ENCODE data around the gene YDJC.
A peak's percentile ranks its signal among the peaks of the same experiment; 100 is the strongest.
"Not testable (repeated sequence)": the region's sequence is repeated elsewhere in the genome, so short reads cannot be mapped to it uniquely, and the experiment has no call there.

The YDJC gene

GRCh38 chr22:21590809-21591641 lies 38.8 kb downstream of the YDJC start:
- peaks cover 22% of the 10 kb centered on the region for H3K36me3 ChIP-seq (ENCODE audit: control insufficient read depth, insufficient read depth, low read length)
- H3K4me3 ChIP-seq (replicated peaks; ENCODE audit: low read depth, low read length), result no peak overlapping the region
- no peaks in the 10 kb centered on the region for H3K27me3 ChIP-seq (replicated peaks; ENCODE audit: control insufficient read depth, insufficient read depth, low read length)
- DNase-seq (ENCODE audit: extremely low read depth, insufficient read length), result no peak
- no peak for TF ChIP-seq CTCF (IDR thresholded peaks at IDR 0.05; ENCODE audit: insufficient read depth, low read length, poor library complexity, severe bottlenecking)

GRCh38 chr22:21589396-21589795 lies 40.4 kb downstream of the YDJC start:
- peaks cover 15% of the 10 kb centered on the region for H3K36me3 ChIP-seq (ENCODE audit: control insufficient read depth, insufficient read depth, low read length)
- H3K4me3 ChIP-seq (replicated peaks; ENCODE audit: low read depth, low read length), result no peak overlapping the region
- no peak for TF ChIP-seq CTCF (IDR thresholded peaks at IDR 0.05; ENCODE audit: insufficient read depth, low read length, poor library complexity, severe bottlenecking)
- no peak for DNase-seq (ENCODE audit: extremely low read depth, insufficient read length)
- no peaks in the 10 kb centered on the region for H3K27me3 ChIP-seq (replicated peaks; ENCODE audit: control insufficient read depth, insufficient read depth, low read length)

GRCh38 chr22:21587803-21588611 lies 41.8 kb downstream of the YDJC start:
- no peak for TF ChIP-seq CTCF (IDR thresholded peaks at IDR 0.05; ENCODE audit: insufficient read depth, low read length, poor library complexity, severe bottlenecking)
- H3K27me3 ChIP-seq (replicated peaks; ENCODE audit: control insufficient read depth, insufficient read depth, low read length), result no peaks in the 10 kb centered on the region
- H3K4me3 ChIP-seq (replicated peaks; ENCODE audit: low read depth, low read length), result no peak overlapping the region
- peak; percentile 40 for DNase-seq (ENCODE audit: extremely low read depth, insufficient read length)
- H3K36me3 ChIP-seq (ENCODE audit: control insufficient read depth, insufficient read depth, low read length), result peaks cover 3% of the 10 kb centered on the region

GRCh38 chr22:21585389-21585788 lies 44.4 kb downstream of the YDJC start:
- DNase-seq (ENCODE audit: extremely low read depth, insufficient read length), result no peak
- no peaks in the 10 kb centered on the region; the same call in 1 of the 2 replicates for H3K36me3 ChIP-seq (ENCODE audit: control insufficient read depth, insufficient read depth, low read length)
- H3K4me3 ChIP-seq (replicated peaks; ENCODE audit: low read depth, low read length), result no peak overlapping the region
- no peaks in the 10 kb centered on the region for H3K27me3 ChIP-seq (replicated peaks; ENCODE audit: control insufficient read depth, insufficient read depth, low read length)
- TF ChIP-seq CTCF (IDR thresholded peaks at IDR 0.05; ENCODE audit: insufficient read depth, low read length, poor library complexity, severe bottlenecking), result no peak

- Histone ChIP-seq H3K36me3 (ENCODE audit: control insufficient read depth, insufficient read depth, low read length) (peaks cover 2% of the 10 kb centered on the region), H3K4me3 (replicated peaks; ENCODE audit: low read depth, low read length) (no peak overlapping the region), H3K27me3 (replicated peaks; ENCODE audit: control insufficient read depth, insufficient read depth, low read length) (no peaks in the 10 kb centered on the region)
- TF ChIP-seq CTCF (IDR thresholded peaks at IDR 0.05; ENCODE audit: insufficient read depth, low read length, poor library complexity, severe bottlenecking), result no peak
- no peak for DNase-seq (ENCODE audit: extremely low read depth, insufficient read length)
Measured at GRCh38 chr22:21582801-21583740, 46.8 kb downstream of the YDJC start.

- H3K36me3 ChIP-seq (ENCODE audit: control insufficient read depth, insufficient read depth, low read length); DNase-seq (ENCODE audit: extremely low read depth, insufficient read length); H3K27me3 ChIP-seq (replicated peaks; ENCODE audit: control insufficient read depth, insufficient read depth, low read length); H3K4me3 ChIP-seq (replicated peaks; ENCODE audit: low read depth, low read length): not testable (repeated sequence)
Measured at GRCh38 chr22:21581009-21581713, 48.7 kb downstream of the YDJC start.

- H3K4me3 ChIP-seq (replicated peaks; ENCODE audit: low read depth, low read length); H3K27me3 ChIP-seq (replicated peaks; ENCODE audit: control insufficient read depth, insufficient read depth, low read length); DNase-seq (ENCODE audit: extremely low read depth, insufficient read length); H3K36me3 ChIP-seq (ENCODE audit: control insufficient read depth, insufficient read depth, low read length): not testable (repeated sequence)
Measured at GRCh38 chr22:21580623-21581007, 49.2 kb downstream of the YDJC start.

All from GM06990 (cell line).